WERI-Rb-1 (cell line): Measurements from ENCODE around the gene ARAP3.

Experiments used
- DNase-seq: peaks from one replicate; pipeline ENCODE4 v3.0.0-alpha.2; 2020
- H3K27ac ChIP-seq: fragments of 250-450 bp; sonication (Bioruptor Pico); 2 replicates; pipeline ENCODE4 v1.5.1; 2020; ENCODE audit warnings: mild to moderate bottlenecking, moderate library complexity
- H3K27me3 ChIP-seq: fragments of 250-450 bp; sonication (Bioruptor Pico); 2 replicates; pipeline ENCODE4 v1.5.1; 2021; ENCODE audit warnings: mild to moderate bottlenecking, low read depth, moderate library complexity; ENCODE audit not compliant: insufficient read depth, severe bottlenecking
- H3K36me3 ChIP-seq: fragments of 250-450 bp; sonication (Bioruptor Pico); 2 replicates; pipeline ENCODE4 v1.5.1; 2020; ENCODE audit warnings: mild to moderate bottlenecking, moderate library complexity
- H3K4me3 ChIP-seq: 2 replicates; pipeline ENCODE4 v1.5.1; 2011; ENCODE audit warnings: low read depth, mild to moderate bottlenecking, control low read depth, low read length
- H3K9me3 ChIP-seq: fragments of 250-450 bp; sonication (Bioruptor Pico); 2 replicates; pipeline ENCODE4 v1.5.1; 2021; ENCODE audit warnings: mild to moderate bottlenecking, moderate library complexity; ENCODE audit not compliant: severe bottlenecking
- CTCF ChIP-seq: IDR thresholded peaks from 2 replicates; pipeline ENCODE4 v1.5.1; 2011; ENCODE audit warnings: low read depth, mild to moderate bottlenecking, control low read depth, inconsistent platforms, low read length

The ARAP3 gene

DNA sequence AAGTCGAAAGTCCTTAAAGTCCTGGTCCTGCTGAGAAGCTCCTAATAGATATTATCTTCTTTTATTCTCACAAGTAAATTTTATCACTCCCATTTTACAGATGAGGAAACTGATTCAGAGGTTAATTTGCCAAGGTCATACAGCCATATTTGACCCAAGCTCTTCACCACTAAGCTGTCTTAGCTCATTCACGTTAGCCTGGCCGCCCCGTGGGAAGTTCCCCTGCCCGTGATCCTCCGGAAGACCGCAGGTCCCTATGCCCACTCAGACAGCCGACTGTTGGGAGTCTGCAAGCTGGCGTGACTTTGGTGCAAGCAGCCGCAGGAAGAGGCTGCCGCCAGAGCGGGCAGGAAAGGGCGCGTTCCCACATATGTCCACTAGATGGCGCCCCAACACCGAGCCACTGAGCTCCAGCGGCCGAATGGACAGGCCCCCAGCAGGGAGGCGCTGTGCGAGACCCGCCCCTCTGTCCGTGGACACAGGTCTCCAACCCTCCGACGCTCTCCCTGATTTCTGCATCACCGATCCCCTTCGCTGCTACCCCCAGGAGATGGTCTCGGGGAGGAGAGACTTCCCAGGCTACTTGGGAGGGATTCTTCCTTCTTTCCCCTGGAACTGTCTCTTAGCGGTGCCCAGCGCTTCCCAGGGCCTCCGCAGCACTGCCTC is 10.0 kb upstream of the ARAP3 start:
- H3K9me3 ChIP-seq, result no peaks in the 10 kb centered on the region
- peak; percentile 95 for TF ChIP-seq CTCF
- H3K27ac ChIP-seq, result no peak overlapping the region
- DNase-seq, result peak; percentile 84
- peak overlapping the region; percentile 46 for H3K4me3 ChIP-seq
- H3K36me3 ChIP-seq, result no peaks in the 10 kb centered on the region
- H3K27me3 ChIP-seq, result peaks cover 5% of the 10 kb centered on the region

DNA sequence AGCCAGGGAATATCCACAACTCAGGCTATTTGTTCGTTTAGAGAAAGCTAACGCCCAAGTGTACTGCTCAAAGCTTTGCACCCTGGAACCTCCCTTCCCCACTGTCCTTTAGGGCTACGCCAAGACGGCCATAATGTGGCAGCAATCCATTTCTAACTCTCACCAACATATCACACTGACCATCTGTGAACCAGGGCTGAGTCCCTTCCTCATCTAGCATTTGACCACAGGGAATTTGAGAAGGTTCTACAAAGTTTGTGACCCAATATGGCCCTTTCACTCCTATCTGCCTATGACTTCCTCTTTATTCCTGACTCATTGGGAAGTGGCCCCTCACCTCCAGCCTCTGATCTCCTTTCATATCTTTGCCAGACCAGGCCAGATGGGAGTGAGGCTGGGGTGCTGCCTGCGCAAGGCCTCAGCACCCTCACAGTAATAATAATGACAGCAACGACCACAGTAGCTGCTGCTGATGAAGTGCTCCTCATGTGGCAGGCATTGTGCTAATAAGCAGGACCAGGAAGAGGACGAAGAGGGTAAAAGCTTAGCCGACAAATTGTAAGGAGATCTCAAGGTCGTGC is 9.3 kb upstream of the ARAP3 start:
- no peaks in the 10 kb centered on the region for H3K9me3 ChIP-seq

GRCh38 chr5:141686648-141687416 is 4.8 kb upstream of the ARAP3 start:
- Histone ChIP-seq H3K4me3 (no peak overlapping the region), H3K27ac (no peak overlapping the region), H3K36me3 (no peaks in the 10 kb centered on the region), H3K27me3 (peaks cover 5% of the 10 kb centered on the region), H3K9me3 (no peaks in the 10 kb centered on the region)
- DNase-seq, result no peak
- TF ChIP-seq CTCF, result no peak

More for the DNA sequence above, 9.3 kb upstream of the ARAP3 start:
- H3K27ac ChIP-seq, result no peak overlapping the region
- H3K27me3 ChIP-seq, result peaks cover 5% of the 10 kb centered on the region
- no peak for DNase-seq
- no peaks in the 10 kb centered on the region for H3K36me3 ChIP-seq
- TF ChIP-seq CTCF, result no peak
- no peak overlapping the region for H3K4me3 ChIP-seq

DNA sequence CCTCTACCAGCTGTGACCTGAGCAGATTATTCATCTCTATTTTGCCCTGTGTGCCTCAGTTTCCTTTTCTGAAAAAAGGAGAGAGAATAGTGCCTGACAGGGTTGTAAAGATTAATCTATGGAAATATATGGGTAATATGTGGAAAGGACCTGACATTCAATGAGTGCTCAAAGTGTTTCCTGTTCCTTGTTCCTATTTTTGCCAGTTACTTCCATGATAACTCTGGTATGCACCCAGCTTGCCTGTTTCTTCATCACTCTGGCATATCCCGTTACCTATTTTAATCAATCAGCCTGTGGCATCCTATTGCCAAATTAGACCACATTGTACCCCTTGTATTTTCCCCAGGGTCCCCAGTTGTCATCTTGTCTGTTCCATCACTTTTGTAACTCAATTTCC is 3.6 kb upstream of the ARAP3 start:
- Histone ChIP-seq H3K27ac (no peak overlapping the region), H3K36me3 (no peaks in the 10 kb centered on the region), H3K27me3 (no peaks in the 10 kb centered on the region), H3K4me3 (no peak overlapping the region), H3K9me3 (no peaks in the 10 kb centered on the region)
- no peak for TF ChIP-seq CTCF
- DNase-seq, result no peak

DNA sequence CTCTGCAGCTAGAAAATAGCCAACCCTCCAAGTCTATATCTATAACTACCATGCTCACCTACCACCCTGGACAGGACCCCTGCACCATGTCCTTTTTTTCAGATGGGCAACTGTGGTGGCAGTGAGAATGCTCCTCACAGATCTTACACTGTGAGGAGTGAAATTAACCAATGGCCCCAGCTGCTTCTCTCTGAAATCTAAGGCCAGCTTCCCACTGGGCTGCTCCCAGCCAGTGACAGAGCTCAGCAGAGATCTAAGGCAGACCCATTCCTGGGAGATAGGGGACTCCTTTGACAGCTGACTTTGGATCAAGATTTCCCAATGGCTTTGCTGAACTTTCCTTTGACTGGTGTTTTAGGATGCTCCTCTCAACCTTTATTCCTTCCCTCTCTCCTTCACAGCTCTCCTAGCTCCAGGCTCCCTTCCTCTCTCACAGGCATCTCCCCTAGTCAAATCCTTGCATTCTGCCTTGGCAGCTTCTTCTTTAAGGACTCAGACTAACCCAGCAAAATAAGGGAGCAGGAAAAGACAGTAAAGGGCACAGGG is 1.6 kb upstream of the ARAP3 start:
- Histone ChIP-seq H3K27me3 (no peaks in the 10 kb centered on the region), H3K4me3 (no peak overlapping the region), H3K27ac (no peak overlapping the region), H3K9me3 (no peaks in the 10 kb centered on the region), H3K36me3 (no peaks in the 10 kb centered on the region)
- TF ChIP-seq CTCF, result no peak
- DNase-seq, result no peak
